IMR-90 (cell line): Measurements from ENCODE around the gene NOX3. TPM values are rescaled to one million over a fixed set of nuclear protein-coding genes. Genes with fewer than 3 reads are reported as not detected.

Source experiments
- ATAC-seq: fragments of 200-7000 bp; cut with Tn5 transposase; 2 replicates; pipeline ENCODE4 v1.9.1; 2020; ENCODE audit warnings: low read depth, mild to moderate bottlenecking, moderate library complexity
- BruUV-seq: library from RNA; stranded (reverse); fragments of 400-500 nt; replicated peaks from 2 replicates; lab custom pipeline; 2021; lab: Mats Ljungman, UMichigan
- CTCF ChIA-PET: fragments of 300-600 bp; formaldehyde crosslinking; extraction: SDS; loops from one replicate; lab custom pipeline; 2021; ENCODE audit warnings: antibody characterized with exemption; lab: Yijun Ruan, JAX
- POLR2A ChIA-PET: fragments of 300-600 bp; sonication (Branson Sonifier 250); formaldehyde crosslinking; loops from one replicate; lab custom pipeline; 2022; ENCODE audit warnings: antibody characterized with exemption; ENCODE audit not compliant: unreplicated experiment; lab: Charles Lee
- DNase-seq: peaks from one replicate; pipeline ENCODE4 v3.0.0; 2013
- H2AFZ ChIP-seq: replicated peaks from 2 replicates; pipeline ENCODE3; 2013; ENCODE audit warnings: low read length, mild to moderate bottlenecking; ENCODE audit not compliant: poor library complexity
- H2AK5ac ChIP-seq: 2 replicates; pipeline ENCODE4 v1.6.1; 2013; ENCODE audit warnings: low read depth, low read length, inconsistent platforms
- H2AK9ac ChIP-seq: replicated peaks from 2 replicates; pipeline ENCODE3; 2013; ENCODE audit warnings: mild to moderate bottlenecking, low read depth, low read length, moderate library complexity; ENCODE audit not compliant: poor library complexity
- H2BK120ac ChIP-seq: 2 replicates; pipeline ENCODE4 v1.6.1; 2013; ENCODE audit warnings: low read depth, low read length, inconsistent platforms
- H2BK15ac ChIP-seq: 3 replicates; pipeline ENCODE4 v1.6.1; 2013; ENCODE audit warnings: low read depth, low read length, inconsistent platforms
- H2BK20ac ChIP-seq: 2 replicates; pipeline ENCODE4 v1.6.1; 2013; ENCODE audit warnings: low read depth, mild to moderate bottlenecking, inconsistent platforms, low read length, moderate library complexity
- H2BK5ac ChIP-seq: 2 replicates; pipeline ENCODE4 v1.6.1; 2013; ENCODE audit warnings: mild to moderate bottlenecking, low read depth, low read length, inconsistent platforms; ENCODE audit not compliant: poor library complexity, severe bottlenecking
- H3K14ac ChIP-seq: replicated peaks from 2 replicates; pipeline ENCODE4 v1.6.1; 2013; ENCODE audit warnings: low read depth, low read length, inconsistent platforms
- H3K18ac ChIP-seq: 2 replicates; pipeline ENCODE4 v1.6.1; 2013; ENCODE audit warnings: low read depth, low read length, control low read depth
- H3K23ac ChIP-seq: 2 replicates; pipeline ENCODE4 v1.6.1; 2013; ENCODE audit warnings: low read depth, low read length, inconsistent platforms
- H3K27ac ChIP-seq: 2 replicates; pipeline ENCODE4 v1.5.1; 2013; ENCODE audit warnings: mild to moderate bottlenecking, control low read depth, low read length; ENCODE audit not compliant: insufficient read depth
- H3K27me3 ChIP-seq: 2 replicates; pipeline ENCODE4 v1.6.1; 2013; ENCODE audit warnings: low read length; ENCODE audit not compliant: control insufficient read depth, insufficient read depth
- H3K36me3 ChIP-seq: 2 replicates; pipeline ENCODE4 v1.6.1; 2013; ENCODE audit warnings: low read length, mixed read lengths; ENCODE audit not compliant: control insufficient read depth, insufficient read depth
- H3K4ac ChIP-seq: 2 replicates; pipeline ENCODE4 v1.6.1; 2013; ENCODE audit warnings: low read depth, low read length, inconsistent platforms
- H3K4me1 ChIP-seq: 2 replicates; pipeline ENCODE4 v1.6.1; 2013; ENCODE audit warnings: low read length, mixed read lengths; ENCODE audit not compliant: control insufficient read depth, insufficient read depth
- H3K4me2 ChIP-seq: 2 replicates; pipeline ENCODE4 v1.6.1; 2013; ENCODE audit warnings: low read depth, mild to moderate bottlenecking, control low read depth, low read length, moderate library complexity
- H3K4me3 ChIP-seq: 2 replicates; pipeline ENCODE4 v1.5.1; 2013; ENCODE audit warnings: low read depth, mild to moderate bottlenecking, control low read depth, low read length, moderate library complexity; ENCODE audit not compliant: insufficient read depth
- H3K56ac ChIP-seq: 2 replicates; pipeline ENCODE4 v1.6.1; 2013; ENCODE audit warnings: low read length, inconsistent platforms; ENCODE audit not compliant: insufficient read depth; ENCODE audit errors: extremely low read depth
- H3K79me1 ChIP-seq, 2 experiments: 2 replicates each; pipeline ENCODE4 v1.6.1; 2013; ENCODE audit warnings: low read length in 2 of 2, inconsistent platforms in 1 of 2, low read depth in 1 of 2
- H3K9ac ChIP-seq: 2 replicates; pipeline ENCODE4 v1.6.1; 2013; ENCODE audit warnings: low read depth, low read length, control low read depth
- H3K9me1 ChIP-seq: 2 replicates; pipeline ENCODE4 v1.6.1; 2013; ENCODE audit warnings: low read length, inconsistent platforms; ENCODE audit not compliant: insufficient read depth
- H3K9me3 ChIP-seq: 2 replicates; pipeline ENCODE4 v1.6.1; 2013; ENCODE audit warnings: low read length; ENCODE audit not compliant: control insufficient read depth, insufficient read depth
- H4K20me1 ChIP-seq: 2 replicates; pipeline ENCODE4 v1.6.1; 2013; ENCODE audit warnings: low read length, inconsistent platforms; ENCODE audit not compliant: insufficient read depth
- H4K5ac ChIP-seq: 2 replicates; pipeline ENCODE4 v1.6.1; 2013; ENCODE audit warnings: mild to moderate bottlenecking, low read depth, low read length, control low read depth
- H4K8ac ChIP-seq, 2 experiments: 2 replicates each; pipeline ENCODE4 v1.6.1; 2013; ENCODE audit warnings: low read depth in 2 of 2, low read length in 2 of 2, control low read depth in 1 of 2, inconsistent platforms in 1 of 2
- H4K91ac ChIP-seq: 2 replicates; pipeline ENCODE4 v1.6.1; 2013; ENCODE audit warnings: low read depth, low read length, inconsistent platforms; ENCODE audit not compliant: insufficient read depth
- MAZ ChIP-seq: IDR thresholded peaks from 2 replicates; pipeline ENCODE4 v1.6.1; 2012; ENCODE audit warnings: low read depth, mild to moderate bottlenecking, low read length, improper control_type of control experiment, moderate library complexity, borderline replicate concordance
- MXI1 ChIP-seq: IDR thresholded peaks from 2 replicates; pipeline ENCODE4 v1.6.1; 2012; ENCODE audit warnings: low read depth, mild to moderate bottlenecking, low read length, moderate library complexity, borderline replicate concordance
- NFE2L2 ChIP-seq: fragments of 150-350 bp; IDR thresholded peaks from 2 replicates; pipeline ENCODE4 v1.6.1; 2016; ENCODE audit warnings: low read depth, mild to moderate bottlenecking, low read length
- RFX5 ChIP-seq: IDR thresholded peaks from 2 replicates; pipeline ENCODE4 v1.8.0; 2012; ENCODE audit warnings: low read depth, mild to moderate bottlenecking, low read length, moderate library complexity
- SMC3 ChIP-seq: fragments of 150-350 bp; IDR thresholded peaks from 2 replicates; pipeline ENCODE4 v1.6.1; 2016; ENCODE audit warnings: low read depth, mild to moderate bottlenecking, antibody characterized with exemption, low read length, moderate library complexity
- WGBS, 2 experiments: methylation state at CpG; one replicate each; pipeline versions ENCODE4 v1.1.5 to v1.1.7; 2013; ENCODE audit warnings: missing lambda C conversion rate in 2 of 2; ENCODE audit not compliant: insufficient read length in 1 of 2; ENCODE audit errors: extremely low coverage in 2 of 2; 5-methylcytosine and 5-hydroxymethylcytosine counted together
- dilution Hi-C: fragments of 300-500 bp; cut with HindIII; formaldehyde crosslinking; loops from one replicate; pipeline ENCODE4 v1.14.3; 2018; ENCODE audit warnings: low sequenced_read_pairs; ENCODE audit not compliant: unreplicated experiment
- in situ Hi-C: fragments of 300-500 bp; cut with MboI; formaldehyde crosslinking; loops from 3 replicates; pipeline ENCODE4 v1.14.3; 2019; ENCODE audit warnings: low sequenced_read_pairs, inconsistent platforms, mixed read lengths
- intact Hi-C: fragments of 100-400 bp; cut with micrococcal nuclease; formaldehyde crosslinking; loops from 2 replicates; pipeline ENCODE4 v1.10.0; 2022
- polyA plus RNA-seq, 3 experiments: library from polyadenylated mRNA; depleted of rRNA; stranded (reverse); fragments of >200 nt; gene quantifications; 2 replicates each; pipeline ENCODE4 v1.2.3, GENCODE V29; 2012; ENCODE audit warnings: low replicate concordance in 1 of 3
- total RNA-seq: library from RNA; depleted of rRNA; stranded (reverse); fragments of >200 nt; gene quantifications from 2 replicates; pipeline ENCODE4 v1.2.3, GENCODE V29; 2012
- TF ChIP-seq, protein P1 (sequence below): conservative IDR thresholded peaks from 2 replicates; pipeline ENCODE4 v1.5.1; 2012; ENCODE audit warnings: mild to moderate bottlenecking, low read depth, low read length, improper control_type of control experiment

NOX3 gene
- total and polyA plus RNA-seq, 2 of the 4 experiments (the other 2 are of a cell fraction): not detected

DNA sequence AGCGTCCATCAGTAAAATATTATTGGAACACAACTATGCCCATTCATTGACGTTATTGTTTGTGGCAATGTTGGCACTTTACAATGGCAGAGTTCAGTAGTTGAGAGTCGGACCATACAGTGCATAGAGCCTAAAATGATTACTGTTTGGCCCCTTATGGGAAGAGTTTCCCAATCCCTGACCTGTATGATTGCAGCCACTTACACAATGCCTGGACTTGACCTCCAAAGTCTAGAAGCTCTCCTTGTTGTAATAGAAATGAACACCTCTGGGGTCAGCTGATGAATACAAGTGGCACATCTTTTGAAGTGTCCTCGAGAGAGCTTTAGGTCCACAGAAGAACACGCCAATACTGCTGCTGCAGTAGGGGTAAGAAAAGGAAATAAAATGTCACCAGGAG lies 59.0 kb downstream of the NOX3 start:
- H3K27ac ChIP-seq: no peak overlapping the region
- H4K91ac ChIP-seq: no peak overlapping the region
- H4K8ac ChIP-seq: no peak overlapping the region
- 0 out of 2 replicates have a peak, but pooled peaks cover 3% of the 10 kb centered on the region for H3K9me1 ChIP-seq
- in situ Hi-C loops: no loop called here
- no peak overlapping the region; the same call in 1 of the 2 replicates for H3K23ac ChIP-seq
- no peak for ATAC-seq
- TF ChIP-seq RFX5 (no peak), MAZ (no peak), SMC3 (no peak), MXI1 (no peak), NFE2L2 (no peak)
- TF ChIP-seq, protein P1, sequence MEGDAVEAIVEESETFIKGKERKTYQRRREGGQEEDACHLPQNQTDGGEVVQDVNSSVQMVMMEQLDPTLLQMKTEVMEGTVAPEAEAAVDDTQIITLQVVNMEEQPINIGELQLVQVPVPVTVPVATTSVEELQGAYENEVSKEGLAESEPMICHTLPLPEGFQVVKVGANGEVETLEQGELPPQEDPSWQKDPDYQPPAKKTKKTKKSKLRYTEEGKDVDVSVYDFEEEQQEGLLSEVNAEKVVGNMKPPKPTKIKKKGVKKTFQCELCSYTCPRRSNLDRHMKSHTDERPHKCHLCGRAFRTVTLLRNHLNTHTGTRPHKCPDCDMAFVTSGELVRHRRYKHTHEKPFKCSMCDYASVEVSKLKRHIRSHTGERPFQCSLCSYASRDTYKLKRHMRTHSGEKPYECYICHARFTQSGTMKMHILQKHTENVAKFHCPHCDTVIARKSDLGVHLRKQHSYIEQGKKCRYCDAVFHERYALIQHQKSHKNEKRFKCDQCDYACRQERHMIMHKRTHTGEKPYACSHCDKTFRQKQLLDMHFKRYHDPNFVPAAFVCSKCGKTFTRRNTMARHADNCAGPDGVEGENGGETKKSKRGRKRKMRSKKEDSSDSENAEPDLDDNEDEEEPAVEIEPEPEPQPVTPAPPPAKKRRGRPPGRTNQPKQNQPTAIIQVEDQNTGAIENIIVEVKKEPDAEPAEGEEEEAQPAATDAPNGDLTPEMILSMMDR: no peak
- intact Hi-C loops: no loop called here
- no peak overlapping the region for H3K4me2 ChIP-seq
- no peaks in the 10 kb centered on the region for H3K36me3 ChIP-seq
- no peaks in the 10 kb centered on the region for H4K20me1 ChIP-seq
- H2BK20ac ChIP-seq: no peak overlapping the region
- no CpG with 5 or more reads among the region's 5 CpGs for WGBS, 2 experiments
- H2BK120ac ChIP-seq: no peak overlapping the region
- no peak overlapping the region for H3K9ac ChIP-seq
- dilution Hi-C loops: no loop called here
- no peak overlapping the region for H2BK5ac ChIP-seq
- ChIA-PET CTCF (no interaction called here), POLR2A (no interaction called here)
- no peak overlapping the region for H3K14ac ChIP-seq
- no peak overlapping the region for H3K4me3 ChIP-seq
- H2AK5ac ChIP-seq: no peak overlapping the region
- no peak overlapping the region for H3K4ac ChIP-seq
- H2AK9ac ChIP-seq: no peak overlapping the region
- H3K18ac ChIP-seq: no peak overlapping the region; the same call in 1 of the 2 replicates
- H3K79me1 ChIP-seq: no peaks in the 10 kb centered on the region
- no TSS peak for BruUV-seq
- no peak overlapping the region for H3K56ac ChIP-seq
- H3K27me3 ChIP-seq: no peaks in the 10 kb centered on the region
- H3K9me3 ChIP-seq: no peaks in the 10 kb centered on the region
- peaks cover 2% of the 10 kb centered on the region; the same call in 1 of the 2 replicates for H3K4me1 ChIP-seq
- H2BK15ac ChIP-seq: no peak overlapping the region
- no peak overlapping the region for H2AFZ ChIP-seq
- no peak for DNase-seq
- H4K5ac ChIP-seq: no peak overlapping the region
